Rectal smooth muscle tissue (tissue), 1 donor: ENCODE data around the gene TDRD10.

Experiments
- H3K27ac ChIP-seq: one replicate; pipeline ENCODE4 v1.7.0; 2013; ENCODE audit warnings: low read depth, low read length, inconsistent platforms
- H3K27me3 ChIP-seq: one replicate; pipeline ENCODE4 v1.7.0; 2013; ENCODE audit warnings: low read length; ENCODE audit not compliant: control insufficient read depth, insufficient read depth
- H3K36me3 ChIP-seq: one replicate; pipeline ENCODE4 v1.7.0; 2013; ENCODE audit warnings: low read length; ENCODE audit not compliant: control insufficient read depth, insufficient read depth
- H3K4me1 ChIP-seq: one replicate; pipeline ENCODE4 v1.7.0; 2013; ENCODE audit warnings: low read length; ENCODE audit not compliant: control insufficient read depth, insufficient read depth
- H3K4me3 ChIP-seq: one replicate; pipeline ENCODE4 v1.7.0; 2013; ENCODE audit warnings: low read length
- H3K9ac ChIP-seq: one replicate; pipeline ENCODE4 v1.7.0; 2013; ENCODE audit warnings: low read length

The TDRD10 gene, protein sequence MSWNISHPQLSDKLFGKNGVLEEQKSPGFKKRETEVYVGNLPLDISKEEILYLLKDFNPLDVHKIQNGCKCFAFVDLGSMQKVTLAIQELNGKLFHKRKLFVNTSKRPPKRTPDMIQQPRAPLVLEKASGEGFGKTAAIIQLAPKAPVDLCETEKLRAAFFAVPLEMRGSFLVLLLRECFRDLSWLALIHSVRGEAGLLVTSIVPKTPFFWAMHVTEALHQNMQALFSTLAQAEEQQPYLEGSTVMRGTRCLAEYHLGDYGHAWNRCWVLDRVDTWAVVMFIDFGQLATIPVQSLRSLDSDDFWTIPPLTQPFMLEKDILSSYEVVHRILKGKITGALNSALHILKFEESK

DNA sequence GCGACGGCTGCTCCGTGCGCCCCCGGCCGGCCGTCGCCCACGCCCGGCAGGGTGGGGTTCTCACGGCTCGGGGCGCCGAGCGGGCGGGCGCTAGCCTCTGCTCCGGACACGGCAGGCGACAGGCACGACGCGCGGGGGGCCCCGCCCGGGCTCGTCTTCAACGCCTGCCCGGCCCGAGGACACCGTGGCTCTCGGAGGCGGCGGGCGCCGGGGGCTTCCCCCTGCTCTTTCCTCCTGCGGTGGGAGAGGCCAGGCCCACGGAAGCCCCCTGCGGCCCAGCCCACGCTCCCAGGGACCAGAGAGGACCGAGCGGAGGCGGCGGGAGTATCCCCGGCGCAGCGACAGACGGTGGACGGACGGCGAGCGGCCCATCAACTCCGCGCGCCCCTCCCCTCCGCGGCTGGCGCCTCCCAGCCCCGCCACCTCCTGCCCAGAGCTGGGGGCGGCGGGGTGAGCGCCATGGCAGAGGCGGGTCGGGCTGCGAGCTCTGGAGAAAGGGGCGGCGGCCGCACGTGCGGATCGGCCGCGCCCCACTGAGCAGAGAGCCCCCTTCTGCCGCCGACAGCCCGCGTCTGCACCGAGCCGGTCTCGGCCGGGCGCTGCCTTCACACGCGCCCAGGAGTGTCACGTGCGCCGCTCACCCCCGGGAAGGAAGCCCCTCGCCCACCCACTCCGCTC is at the start of gene TDRD10, which contains the start of gene SHE:
TDRD10 (plus strand) TSS at position 154 of the 678 bp plus-strand sequence. CDS start 4,685 bp downstream, outside the sequence.
SHE (minus strand) TSS at position 347 of the 678 bp plus-strand sequence. CDS start 386 bp downstream, outside the sequence.
- Histone ChIP-seq H3K36me3 (no peaks in the 10 kb centered on the region), H3K9ac (no peak within 1 kb of the TSS), H3K4me3 (peak within 1 kb of the TSS; percentile 40), H3K27me3 (peaks cover 7% of the 10 kb centered on the region), H3K4me1 (no peaks in the 10 kb centered on the region), H3K27ac (no peak within 1 kb of the TSS)

DNA sequence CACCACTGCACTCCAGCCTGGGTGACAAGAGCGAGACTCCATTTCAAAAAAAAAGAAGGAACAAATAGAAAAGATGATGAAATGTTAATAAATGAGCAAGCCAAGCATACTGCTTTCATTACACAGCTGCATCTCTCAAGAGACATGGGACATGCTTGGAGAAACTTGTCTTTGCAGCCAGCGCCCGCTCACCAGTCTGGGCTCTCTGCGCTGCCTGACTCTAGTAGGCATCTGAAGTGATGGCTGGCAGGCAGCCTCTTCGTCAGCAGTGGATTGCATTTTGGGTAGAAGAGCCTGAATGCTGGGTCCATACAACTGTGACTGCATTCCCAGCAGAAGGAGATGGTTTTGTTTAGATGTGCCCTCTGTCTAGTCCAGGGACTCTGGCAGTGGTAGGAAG is 48.9 kb upstream of the TDRD10 start:
- H3K4me1 ChIP-seq: no peaks in the 10 kb centered on the region
- H3K36me3 ChIP-seq: peaks cover 19% of the 10 kb centered on the region
- no peaks in the 10 kb centered on the region for H3K27me3 ChIP-seq
- H3K4me3 ChIP-seq: no peak overlapping the region
- H3K27ac ChIP-seq: no peak overlapping the region
- no peak overlapping the region for H3K9ac ChIP-seq

DNA sequence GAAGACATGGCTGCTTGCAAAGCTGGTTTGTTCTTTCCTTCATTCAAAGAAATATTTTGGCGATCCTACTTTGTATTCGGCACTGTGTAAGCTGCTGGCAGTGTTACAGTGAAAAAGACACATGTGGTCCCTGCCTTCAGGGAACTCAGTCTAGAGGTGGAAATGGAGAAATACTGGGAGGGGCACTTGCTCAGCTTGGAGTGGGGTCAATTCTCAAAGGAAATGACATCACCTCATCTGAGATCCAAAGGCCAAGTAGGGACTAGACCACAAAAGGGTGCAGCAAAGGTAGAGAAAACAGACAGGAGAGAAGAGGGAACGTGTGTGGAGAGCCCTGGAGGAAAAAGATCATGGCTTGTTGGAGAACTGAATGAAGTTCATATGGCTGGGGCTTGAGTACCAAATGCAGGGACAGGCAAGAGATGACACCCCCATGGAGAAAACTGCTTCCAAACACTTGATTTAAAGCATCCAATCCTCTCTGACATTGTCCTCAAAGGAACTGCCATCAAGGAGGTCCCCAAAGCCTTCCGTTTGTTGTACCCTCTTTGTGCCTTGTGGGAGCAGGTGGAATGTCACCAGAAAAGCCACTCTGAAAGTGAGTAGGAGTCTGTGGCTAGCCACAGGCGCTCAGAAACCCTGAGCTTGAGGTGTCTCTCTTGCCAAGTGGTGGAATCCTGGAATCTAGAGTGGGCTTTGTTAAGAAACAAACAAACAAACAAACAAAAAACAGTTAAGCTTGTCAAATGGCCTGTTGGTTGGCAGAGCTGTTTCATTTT is 48.3 kb upstream of the TDRD10 start:
- Histone ChIP-seq H3K27ac (no peak overlapping the region), H3K27me3 (no peaks in the 10 kb centered on the region), H3K9ac (no peak overlapping the region), H3K4me3 (no peak overlapping the region), H3K4me1 (no peaks in the 10 kb centered on the region), H3K36me3 (peaks cover 19% of the 10 kb centered on the region)

DNA sequence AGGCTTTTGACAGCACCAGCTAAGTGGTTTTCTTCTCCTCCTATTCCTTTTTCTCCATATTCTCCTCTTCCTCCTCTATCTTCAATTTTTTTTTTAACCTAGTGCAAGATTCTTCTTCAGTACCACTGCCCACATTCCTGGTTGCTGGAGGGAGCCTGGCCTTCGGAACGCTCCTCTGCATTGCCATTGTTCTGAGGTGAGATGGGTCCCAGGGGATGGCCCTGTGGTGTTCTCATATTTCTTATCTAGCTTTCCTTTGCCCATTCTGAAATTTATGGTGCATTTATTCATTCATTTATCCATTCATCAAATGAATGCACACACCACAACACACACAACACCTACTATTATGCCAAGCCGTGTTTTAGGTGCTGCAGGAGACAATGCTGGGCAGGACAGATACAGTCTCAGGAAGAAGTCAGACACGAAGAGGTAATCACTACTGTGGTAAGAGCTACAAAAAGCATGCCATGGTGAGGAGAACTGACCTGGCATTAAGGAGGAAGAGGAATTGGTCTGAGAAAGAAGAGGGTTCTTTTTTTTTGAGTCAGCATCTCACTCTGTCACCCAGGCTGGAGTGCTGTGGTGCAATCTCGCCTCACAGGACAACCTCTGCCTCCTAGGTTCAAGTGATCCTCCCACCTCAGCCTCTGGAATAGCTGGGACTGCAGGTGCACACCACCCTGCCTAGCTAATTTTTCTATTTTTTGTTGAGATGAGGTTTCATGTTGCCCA is 47.5 kb upstream of the TDRD10 start:
- Histone ChIP-seq H3K36me3 (peaks cover 20% of the 10 kb centered on the region), H3K4me3 (no peak overlapping the region), H3K9ac (no peak overlapping the region), H3K27me3 (no peaks in the 10 kb centered on the region), H3K4me1 (no peaks in the 10 kb centered on the region), H3K27ac (no peak overlapping the region)

DNA sequence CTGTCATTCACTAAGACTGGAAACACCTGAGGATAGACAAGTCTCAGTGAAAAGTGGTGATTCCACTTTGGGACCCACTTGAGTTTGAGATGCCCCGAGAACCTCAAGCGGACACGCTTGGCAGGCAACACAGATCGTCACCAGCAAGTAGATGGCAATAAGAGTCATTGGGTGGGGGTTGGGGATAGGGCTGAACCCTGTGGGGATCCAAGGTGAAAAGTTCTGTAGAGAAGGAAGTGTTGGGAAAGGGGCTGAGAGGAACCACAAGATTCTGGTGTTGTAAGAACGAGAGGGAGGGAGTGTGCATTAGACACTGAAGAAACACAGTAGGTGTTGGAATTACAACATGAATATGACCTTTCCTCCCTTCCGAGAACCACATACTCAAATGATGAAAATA is 45.4 kb upstream of the TDRD10 start:
- no peak overlapping the region for H3K27ac ChIP-seq
- H3K4me3 ChIP-seq: no peak overlapping the region
- no peaks in the 10 kb centered on the region for H3K4me1 ChIP-seq
- no peaks in the 10 kb centered on the region for H3K27me3 ChIP-seq
- peaks cover 13% of the 10 kb centered on the region for H3K36me3 ChIP-seq
- no peak overlapping the region for H3K9ac ChIP-seq

DNA sequence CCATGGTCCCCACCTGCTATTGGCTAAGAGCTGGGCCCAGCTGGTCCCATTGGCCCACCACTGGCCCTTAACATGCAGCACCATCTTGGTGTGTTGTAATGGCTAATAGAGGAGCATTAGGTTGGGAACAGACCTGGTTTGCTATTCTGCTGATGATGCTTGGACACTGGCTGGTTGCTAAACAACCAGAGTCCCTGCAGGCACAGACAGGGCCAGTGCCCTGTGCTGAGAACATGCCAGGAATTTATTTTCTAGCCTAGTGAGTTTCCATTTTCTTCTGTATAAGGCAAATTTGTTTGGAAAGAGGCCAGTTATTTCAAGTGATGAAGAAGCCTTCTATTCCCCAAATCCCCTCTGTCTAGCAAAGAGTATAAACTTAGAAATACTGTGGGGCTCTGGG is 42.9 kb upstream of the TDRD10 start:
- Histone ChIP-seq H3K27ac (no peak overlapping the region), H3K4me1 (no peaks in the 10 kb centered on the region), H3K36me3 (peaks cover 18% of the 10 kb centered on the region), H3K27me3 (no peaks in the 10 kb centered on the region), H3K9ac (no peak overlapping the region), H3K4me3 (no peak overlapping the region)

DNA sequence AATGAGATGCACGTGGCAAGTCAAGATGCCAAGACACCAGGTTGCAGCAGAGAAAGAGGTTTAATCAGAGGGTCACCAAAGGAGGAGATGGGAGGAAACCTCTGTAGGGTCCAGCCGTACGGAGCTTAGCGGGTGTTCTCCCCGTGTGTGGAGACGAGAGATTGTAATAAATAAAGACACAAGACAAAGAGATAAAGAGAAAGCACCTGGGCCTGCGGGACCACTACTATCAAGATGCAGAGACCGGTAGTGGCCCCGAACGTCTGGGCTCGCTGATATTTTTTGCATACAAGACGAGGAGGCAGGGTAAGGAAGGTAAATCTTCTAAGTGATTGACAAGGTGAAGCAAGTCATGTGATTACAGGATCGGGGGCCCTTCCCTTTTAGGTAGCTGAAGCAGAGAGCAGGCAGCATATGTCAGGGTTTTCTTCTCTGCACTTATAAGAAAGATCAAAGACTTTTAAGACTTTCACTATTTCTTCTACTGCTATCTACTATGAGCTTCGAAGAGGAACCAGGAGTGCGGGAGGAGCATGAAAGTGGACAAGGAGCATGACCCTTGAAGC is 41.2 kb upstream of the TDRD10 start:
- peaks cover 20% of the 10 kb centered on the region for H3K36me3 ChIP-seq

DNA sequence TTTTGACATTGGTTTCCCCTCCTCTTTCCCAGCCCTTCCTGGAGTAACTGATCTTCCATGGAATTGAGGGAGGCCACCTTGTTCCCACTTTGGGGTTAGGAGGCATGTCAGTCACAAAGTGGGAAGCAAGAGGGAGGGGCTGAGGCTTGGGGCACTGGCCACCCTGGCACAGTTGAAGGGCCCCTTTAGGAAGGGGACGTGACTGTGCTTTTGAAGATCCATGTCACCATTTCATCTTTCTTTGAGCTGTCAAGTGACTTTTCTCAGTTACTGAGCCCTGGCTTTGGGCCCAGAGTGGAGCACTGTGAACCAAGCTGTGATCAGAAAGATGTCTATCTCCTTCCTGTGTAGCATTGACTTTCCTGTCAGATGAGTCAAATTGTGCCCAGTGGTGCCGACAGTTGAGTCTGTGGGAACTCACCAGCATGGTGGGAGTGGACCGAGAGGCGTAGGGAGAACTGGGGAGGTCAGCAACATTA is 38.5 kb upstream of the TDRD10 start:
- Histone ChIP-seq H3K4me1 (no peaks in the 10 kb centered on the region), H3K27ac (no peak overlapping the region), H3K9ac (no peak overlapping the region), H3K4me3 (no peak overlapping the region), H3K27me3 (no peaks in the 10 kb centered on the region), H3K36me3 (peaks cover 16% of the 10 kb centered on the region)

More for the DNA sequence above, 41.2 kb upstream of the TDRD10 start:
- Histone ChIP-seq H3K27me3 (no peaks in the 10 kb centered on the region), H3K27ac (no peak overlapping the region), H3K4me1 (no peaks in the 10 kb centered on the region), H3K4me3 (no peak overlapping the region), H3K9ac (no peak overlapping the region)

DNA sequence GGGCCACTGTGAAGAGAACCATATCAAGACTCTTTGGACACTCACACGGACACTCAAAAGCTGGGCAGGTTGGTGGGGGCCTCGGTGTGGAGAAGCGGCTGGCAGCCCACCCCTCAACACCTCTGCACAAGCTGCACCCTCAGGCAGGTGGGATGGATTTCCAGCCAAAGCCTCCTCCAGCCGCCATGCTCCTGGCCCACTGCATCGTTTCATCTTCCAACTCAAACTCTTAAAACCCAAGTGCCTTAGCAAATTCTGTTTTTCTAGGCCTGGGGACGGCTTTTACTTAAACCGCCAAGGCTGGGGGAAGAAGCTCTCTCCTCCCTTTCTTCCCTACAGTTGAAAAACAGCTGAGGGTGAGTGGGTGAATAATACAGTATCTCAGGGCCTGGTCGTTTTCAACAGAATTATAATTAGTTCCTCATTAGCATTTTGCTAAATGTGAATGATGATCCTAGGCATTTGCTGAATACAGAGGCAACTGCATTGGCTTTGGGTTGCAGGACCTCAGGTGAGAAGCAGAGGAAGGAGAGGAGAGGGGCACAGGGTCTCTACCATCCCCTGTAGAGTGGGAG is 36.3 kb upstream of the TDRD10 start:
- Histone ChIP-seq H3K4me1 (no peaks in the 10 kb centered on the region), H3K9ac (no peak overlapping the region), H3K36me3 (peaks cover 13% of the 10 kb centered on the region), H3K27ac (no peak overlapping the region), H3K4me3 (no peak overlapping the region), H3K27me3 (no peaks in the 10 kb centered on the region)

DNA sequence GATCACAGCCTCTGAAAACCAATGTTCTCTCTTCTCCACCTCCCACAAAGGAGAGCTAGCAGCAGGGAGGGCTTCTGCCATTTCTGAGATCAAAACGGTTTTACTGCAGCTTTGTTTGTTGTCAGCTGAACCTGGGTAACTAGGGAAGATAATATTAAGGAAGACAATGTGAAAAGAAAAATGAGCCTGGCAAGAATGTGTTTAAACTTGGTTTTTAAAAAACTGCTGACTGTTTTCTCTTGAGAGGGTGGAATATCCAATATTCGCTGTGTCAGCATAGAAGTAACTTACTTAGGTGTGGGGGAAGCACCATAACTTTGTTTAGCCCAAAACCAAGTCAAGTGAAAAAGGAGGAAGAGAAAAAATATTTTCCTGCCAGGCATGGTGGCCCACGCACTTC is 35.8 kb upstream of the TDRD10 start:
- no peak overlapping the region for H3K4me3 ChIP-seq
- no peaks in the 10 kb centered on the region for H3K4me1 ChIP-seq
- H3K9ac ChIP-seq: no peak overlapping the region
- H3K27me3 ChIP-seq: no peaks in the 10 kb centered on the region
- H3K36me3 ChIP-seq: peaks cover 13% of the 10 kb centered on the region
- H3K27ac ChIP-seq: no peak overlapping the region

DNA sequence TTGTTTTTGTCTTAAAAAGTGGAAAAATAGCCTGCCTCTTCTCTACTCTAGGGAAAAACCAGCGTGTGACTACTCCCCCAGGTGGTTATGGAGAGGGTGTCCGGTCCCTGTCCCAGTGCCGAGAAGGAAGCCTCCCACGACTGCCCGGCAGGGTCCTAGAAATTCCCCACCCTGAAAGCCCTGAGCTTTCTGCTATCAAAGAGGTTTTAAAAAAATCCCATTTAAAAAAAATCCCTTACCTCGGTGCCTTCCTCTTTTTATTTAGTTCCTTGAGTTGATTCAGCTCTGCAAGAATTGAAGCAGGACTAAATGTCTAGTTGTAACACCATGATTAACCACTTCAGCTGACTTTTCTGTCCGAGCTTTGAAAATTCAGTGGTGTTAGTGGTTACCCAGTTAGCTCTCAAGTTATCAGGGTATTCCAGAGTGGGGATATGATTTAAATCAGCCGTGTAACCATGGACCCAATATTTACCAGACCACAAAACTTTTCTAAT is 35.0 kb upstream of the TDRD10 start:
- no peak overlapping the region for H3K9ac ChIP-seq
- peaks cover 13% of the 10 kb centered on the region for H3K36me3 ChIP-seq
- no peaks in the 10 kb centered on the region for H3K27me3 ChIP-seq
- no peaks in the 10 kb centered on the region for H3K4me1 ChIP-seq
- H3K27ac ChIP-seq: no peak overlapping the region
- H3K4me3 ChIP-seq: no peak overlapping the region
